Lung (tissue), 12 donors: ENCODE measurements around the gene AKAP13. TPM values are rescaled to one million over a fixed set of nuclear protein-coding genes. Genes with fewer than 3 reads are reported as not detected.

Experiments used
- ATAC-seq: fragments of 200-7000 bp; cut with Tn5 transposase; one replicate; pipeline ENCODE4 v1.9.1; 2020; ENCODE audit warnings: moderate number of reproducible peaks; ENCODE audit not compliant: insufficient read depth, low FRiP score
- DNase-seq, 3 donors: peaks; one replicate each; pipeline ENCODE4 v3.0.0-alpha.2; 2013 to 2017
- H3K27ac ChIP-seq, 2 donors: one replicate each; pipeline ENCODE4 v1.5.1; 2013; ENCODE audit warnings: mild to moderate bottlenecking in 2 of 2, moderate library complexity in 2 of 2, control low read depth in 1 of 2, inconsistent platforms in 1 of 2, low read depth in 1 of 2, low read length in 1 of 2
- H3K27me3 ChIP-seq, 3 donors: one replicate each; pipeline ENCODE4 v1.5.1; 2013; ENCODE audit warnings: low read length in 2 of 3; ENCODE audit not compliant: control insufficient read depth in 3 of 3, insufficient read depth in 3 of 3
- H3K36me3 ChIP-seq, 4 donors: one replicate each; pipeline ENCODE4 v1.5.1; 2013; ENCODE audit warnings: low read length in 4 of 4, mild to moderate bottlenecking in 1 of 4, moderate library complexity in 1 of 4; ENCODE audit not compliant: control insufficient read depth in 4 of 4, insufficient read depth in 4 of 4
- H3K4me1 ChIP-seq, 5 donors: one replicate each; pipeline ENCODE4 v1.5.1; 2013; ENCODE audit warnings: low read length in 5 of 5, mild to moderate bottlenecking in 2 of 5, moderate library complexity in 1 of 5; ENCODE audit not compliant: control insufficient read depth in 5 of 5, insufficient read depth in 5 of 5
- H3K4me3 ChIP-seq: one replicate; pipeline ENCODE4 v1.5.1; 2013; ENCODE audit warnings: mild to moderate bottlenecking, control low read depth, moderate library complexity
- H3K9ac ChIP-seq, 2 donors: one replicate each; pipeline ENCODE4 v1.5.1; 2013; ENCODE audit warnings: low read length in 2 of 2, control low read depth in 1 of 2; ENCODE audit not compliant: insufficient read depth in 1 of 2
- H3K9me3 ChIP-seq, 4 donors: one replicate each; pipeline ENCODE4 v1.5.1; 2013; ENCODE audit warnings: low read length in 3 of 4, mild to moderate bottlenecking in 1 of 4, moderate library complexity in 1 of 4; ENCODE audit not compliant: control insufficient read depth in 4 of 4, insufficient read depth in 3 of 4
- WGBS, 2 donors: extraction: QIAGEN DNeasy Blood & Tissue Kit; methylation state at CpG; one replicate each; pipeline ENCODE4 v1.1.7; 2013; 5-methylcytosine and 5-hydroxymethylcytosine counted together
- polyA plus RNA-seq, 2 donors: library from polyadenylated mRNA; stranded (reverse); fragments of 200-250 nt; gene quantifications; one replicate each; pipeline ENCODE4 v1.2.1, GENCODE V29; 2013
- total RNA-seq, 2 donors: library from RNA; depleted of rRNA in 1 of 2; stranded (reverse); fragments of >200 nt in 1 of 2; gene quantifications; one replicate each; pipeline ENCODE4 v1.2.1, GENCODE V29; 2014 to 2021
- TF ChIP-seq, protein P1 (sequence below): IDR thresholded peaks from 2 replicates; pipeline ENCODE4 v1.5.1; 2012; ENCODE audit warnings: mild to moderate bottlenecking; ENCODE audit errors: control extremely low read depth, extremely low read depth
- donor health status: control.
- donor health status: control.
- donor health status: Bipolar disorder and iron deficiency.
- donor health status: healthy.
- donor health status: DM: yes; HTN: yes; CAD: no.

Gene AKAP13
- total and polyA plus RNA-seq, 4 donors: 102 to 1,115 (median 259) TPM

GRCh38 chr15:85499371-85499887 is 119.0 kb downstream of the AKAP13 start:
- no peak for ATAC-seq
- Histone ChIP-seq H3K4me1 (peaks cover 0 to 64% (median 9%) of the 10 kb centered on the region in 5 donors), H3K9ac (no peak overlapping the region), H3K36me3 (peaks cover 0 to 2% (median 0%) of the 10 kb centered on the region in 4 donors), H3K27ac (peak overlapping the region; percentile 52 to 61), H3K27me3 (no peaks in the 10 kb centered on the region), H3K9me3 (no peaks in the 10 kb centered on the region), H3K4me3 (no peak overlapping the region)
- TF ChIP-seq, protein P1, sequence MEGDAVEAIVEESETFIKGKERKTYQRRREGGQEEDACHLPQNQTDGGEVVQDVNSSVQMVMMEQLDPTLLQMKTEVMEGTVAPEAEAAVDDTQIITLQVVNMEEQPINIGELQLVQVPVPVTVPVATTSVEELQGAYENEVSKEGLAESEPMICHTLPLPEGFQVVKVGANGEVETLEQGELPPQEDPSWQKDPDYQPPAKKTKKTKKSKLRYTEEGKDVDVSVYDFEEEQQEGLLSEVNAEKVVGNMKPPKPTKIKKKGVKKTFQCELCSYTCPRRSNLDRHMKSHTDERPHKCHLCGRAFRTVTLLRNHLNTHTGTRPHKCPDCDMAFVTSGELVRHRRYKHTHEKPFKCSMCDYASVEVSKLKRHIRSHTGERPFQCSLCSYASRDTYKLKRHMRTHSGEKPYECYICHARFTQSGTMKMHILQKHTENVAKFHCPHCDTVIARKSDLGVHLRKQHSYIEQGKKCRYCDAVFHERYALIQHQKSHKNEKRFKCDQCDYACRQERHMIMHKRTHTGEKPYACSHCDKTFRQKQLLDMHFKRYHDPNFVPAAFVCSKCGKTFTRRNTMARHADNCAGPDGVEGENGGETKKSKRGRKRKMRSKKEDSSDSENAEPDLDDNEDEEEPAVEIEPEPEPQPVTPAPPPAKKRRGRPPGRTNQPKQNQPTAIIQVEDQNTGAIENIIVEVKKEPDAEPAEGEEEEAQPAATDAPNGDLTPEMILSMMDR: no peak
- no peak for DNase-seq
- 56 to 77% methylated on average over 7 of the region's 7 CpGs for WGBS, 2 donors

DNA sequence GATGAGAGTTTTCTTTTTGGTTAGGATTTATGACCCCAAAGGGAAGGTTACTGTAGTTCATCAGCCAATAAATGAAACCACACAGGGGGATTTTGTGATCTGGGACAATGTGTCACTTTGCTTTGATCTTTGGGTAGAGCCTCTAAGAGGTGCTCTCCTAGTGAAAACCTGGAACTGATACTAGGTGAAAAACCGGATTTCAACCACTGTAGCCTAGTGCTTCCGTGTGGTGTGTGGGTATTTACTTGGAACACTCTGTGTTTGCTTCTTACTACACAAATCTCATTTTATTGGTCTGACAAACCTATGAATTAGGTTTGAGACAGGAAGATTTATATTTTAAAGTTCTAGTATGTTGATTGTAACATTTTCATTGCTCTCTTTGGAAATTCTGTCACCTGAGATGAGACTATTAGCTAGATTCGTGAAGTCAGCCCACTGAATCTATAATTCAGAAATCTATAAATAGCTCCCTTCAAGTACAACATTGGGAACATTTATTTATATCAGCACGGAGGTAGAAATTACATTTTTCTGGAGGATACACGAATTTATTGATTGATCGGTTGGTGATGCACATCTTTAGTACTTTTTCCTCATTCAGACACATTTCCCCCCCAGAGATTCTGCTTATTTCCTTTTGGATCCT is 119.8 kb downstream of the AKAP13 start:
- DNase-seq (no peak), ATAC-seq (no peak)
- H3K4me3 ChIP-seq: no peak overlapping the region
- H3K9ac ChIP-seq: no peak overlapping the region
- peaks cover 0 to 59% (median 10%) of the 10 kb centered on the region in 5 donors for H3K4me1 ChIP-seq
- TF ChIP-seq, protein P1: no peak
- peak overlapping the region; percentile 27 to 81 for H3K27ac ChIP-seq
- WGBS, 2 donors: 61 to 89% methylated on average over 6 of the region's 6 CpGs
- no peaks in the 10 kb centered on the region for H3K27me3 ChIP-seq
- no peaks in the 10 kb centered on the region for H3K9me3 ChIP-seq
- no peaks in the 10 kb centered on the region for H3K36me3 ChIP-seq

DNA sequence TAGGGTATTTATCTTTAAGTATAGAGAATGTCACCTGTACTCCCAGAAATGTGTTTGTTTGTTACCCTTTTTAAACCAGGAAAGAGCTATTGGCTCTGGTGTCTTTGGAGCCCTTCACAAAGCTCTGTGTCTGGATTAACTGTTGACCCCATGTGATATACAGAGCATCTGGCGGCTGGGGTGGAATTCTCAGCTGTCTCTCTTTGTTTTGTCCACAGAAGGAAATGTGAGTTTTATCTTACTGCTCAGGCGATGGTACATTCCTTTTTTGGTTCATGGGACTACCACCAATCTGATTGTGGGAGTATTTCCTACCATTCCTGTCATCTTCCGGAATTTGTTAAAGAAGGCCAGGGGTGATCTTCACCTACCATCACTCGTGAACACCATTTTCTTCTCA is 120.3 kb downstream of the AKAP13 start:
- DNase-seq: peak; percentile 51 to 69 (median 62)
- Histone ChIP-seq H3K9ac (no peak overlapping the region), H3K27ac (peak overlapping the region in 1 of 2 donors; percentile 81), H3K4me3 (no peak overlapping the region), H3K4me1 (peaks cover 0 to 55% (median 10%) of the 10 kb centered on the region in 5 donors), H3K9me3 (no peaks in the 10 kb centered on the region), H3K27me3 (no peaks in the 10 kb centered on the region), H3K36me3 (no peaks in the 10 kb centered on the region)
- 66 to 70% methylated on average over 4 of the region's 4 CpGs for WGBS, 2 donors
- TF ChIP-seq, protein P1: no peak
- no peak for ATAC-seq
